ENCODE data around the gene SH3RF3.

Gene SH3RF3

DNA sequence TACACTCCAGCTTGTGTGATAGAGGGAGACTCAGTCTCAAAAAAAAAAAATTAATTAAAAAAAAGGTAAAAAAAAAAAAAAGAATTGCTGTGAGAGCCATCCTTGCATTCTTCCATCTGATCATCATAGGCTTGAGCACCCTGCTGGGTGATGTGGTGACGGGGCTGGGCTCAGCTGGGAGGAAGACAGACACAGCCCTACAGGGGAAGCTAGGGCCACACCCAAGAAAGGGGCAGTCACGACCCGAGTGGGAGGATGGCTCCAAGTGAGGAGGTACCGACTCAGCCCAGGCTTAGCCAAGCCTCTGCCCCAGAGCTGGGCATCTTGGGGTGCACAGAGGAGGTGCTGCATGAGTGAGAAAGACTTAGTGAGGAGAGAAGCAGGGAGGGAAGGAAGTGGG lies 165.5 kb downstream of the SH3RF3 start:
- TF ChIP-seq, protein P1, sequence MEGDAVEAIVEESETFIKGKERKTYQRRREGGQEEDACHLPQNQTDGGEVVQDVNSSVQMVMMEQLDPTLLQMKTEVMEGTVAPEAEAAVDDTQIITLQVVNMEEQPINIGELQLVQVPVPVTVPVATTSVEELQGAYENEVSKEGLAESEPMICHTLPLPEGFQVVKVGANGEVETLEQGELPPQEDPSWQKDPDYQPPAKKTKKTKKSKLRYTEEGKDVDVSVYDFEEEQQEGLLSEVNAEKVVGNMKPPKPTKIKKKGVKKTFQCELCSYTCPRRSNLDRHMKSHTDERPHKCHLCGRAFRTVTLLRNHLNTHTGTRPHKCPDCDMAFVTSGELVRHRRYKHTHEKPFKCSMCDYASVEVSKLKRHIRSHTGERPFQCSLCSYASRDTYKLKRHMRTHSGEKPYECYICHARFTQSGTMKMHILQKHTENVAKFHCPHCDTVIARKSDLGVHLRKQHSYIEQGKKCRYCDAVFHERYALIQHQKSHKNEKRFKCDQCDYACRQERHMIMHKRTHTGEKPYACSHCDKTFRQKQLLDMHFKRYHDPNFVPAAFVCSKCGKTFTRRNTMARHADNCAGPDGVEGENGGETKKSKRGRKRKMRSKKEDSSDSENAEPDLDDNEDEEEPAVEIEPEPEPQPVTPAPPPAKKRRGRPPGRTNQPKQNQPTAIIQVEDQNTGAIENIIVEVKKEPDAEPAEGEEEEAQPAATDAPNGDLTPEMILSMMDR (conservative IDR thresholded peaks at IDR 0.05; ENCODE audit: low read depth, low read length) = no peak
- no peak for DNase-seq (ENCODE audit: low read depth)
- no peak overlapping the region for H3K4me3 ChIP-seq (ENCODE audit: low read depth, low read length)

DNA sequence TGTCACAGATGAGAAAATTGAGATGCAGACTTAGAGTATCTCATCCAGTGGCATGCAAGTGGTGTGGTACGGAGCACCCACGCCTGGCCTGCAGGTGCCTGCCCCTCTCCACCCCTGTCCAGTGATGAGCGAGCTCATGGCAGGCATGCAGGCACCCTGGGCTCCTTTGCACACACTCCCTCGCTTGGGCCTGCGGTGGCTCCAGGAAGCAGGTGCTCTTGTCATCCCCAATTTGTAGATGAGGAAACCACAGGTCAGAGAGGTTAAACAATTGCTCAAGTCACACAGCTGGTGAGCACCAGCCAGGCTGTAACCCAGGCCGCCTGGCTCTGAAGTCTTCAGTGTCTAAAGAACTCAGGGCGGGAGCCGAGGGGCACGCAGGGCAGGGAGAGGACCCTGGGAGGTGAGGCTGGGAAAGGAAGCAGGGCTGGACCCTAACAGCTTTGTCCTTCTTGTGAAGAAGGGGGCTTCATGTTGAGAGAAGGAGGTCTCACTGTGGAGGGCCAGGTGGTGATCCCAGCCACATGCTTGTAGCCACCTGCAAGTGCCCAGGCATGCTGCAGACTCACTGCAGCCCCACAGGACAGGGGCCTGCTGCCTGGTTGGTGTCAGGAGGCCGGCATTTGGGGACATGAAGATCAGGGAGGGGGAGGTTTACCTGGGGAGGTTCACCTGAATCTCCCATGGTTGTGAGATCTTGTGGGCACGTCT lies 166.2 kb downstream of the SH3RF3 start:
- TF ChIP-seq, protein P1 (conservative IDR thresholded peaks at IDR 0.05; ENCODE audit: low read depth, low read length) = no peak
- no peak for DNase-seq (ENCODE audit: low read depth)
- H3K4me3 ChIP-seq (ENCODE audit: low read depth, low read length) = no peak overlapping the region

DNA sequence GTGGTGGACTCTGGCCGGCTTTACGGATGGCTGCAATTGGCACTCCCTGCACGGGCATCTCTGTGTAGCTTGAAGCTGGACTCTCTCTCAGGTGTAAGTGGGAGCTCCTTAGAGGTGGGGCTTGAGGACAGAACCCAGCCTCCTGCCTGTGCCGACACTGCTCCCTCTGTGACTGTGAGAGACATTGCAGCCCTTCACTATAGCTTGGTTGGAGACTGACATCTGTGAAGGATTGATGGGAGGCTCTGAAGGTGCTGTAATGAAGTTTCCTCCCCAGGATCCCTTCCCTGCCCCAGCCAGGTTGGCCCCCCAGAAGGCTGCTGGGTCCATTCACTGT lies 166.7 kb downstream of the SH3RF3 start:
- no peak overlapping the region for H3K4me3 ChIP-seq (ENCODE audit: low read depth, low read length)
- TF ChIP-seq, protein P1 (conservative IDR thresholded peaks at IDR 0.05; ENCODE audit: low read depth, low read length) = no peak
- no peak for DNase-seq (ENCODE audit: low read depth)

DNA sequence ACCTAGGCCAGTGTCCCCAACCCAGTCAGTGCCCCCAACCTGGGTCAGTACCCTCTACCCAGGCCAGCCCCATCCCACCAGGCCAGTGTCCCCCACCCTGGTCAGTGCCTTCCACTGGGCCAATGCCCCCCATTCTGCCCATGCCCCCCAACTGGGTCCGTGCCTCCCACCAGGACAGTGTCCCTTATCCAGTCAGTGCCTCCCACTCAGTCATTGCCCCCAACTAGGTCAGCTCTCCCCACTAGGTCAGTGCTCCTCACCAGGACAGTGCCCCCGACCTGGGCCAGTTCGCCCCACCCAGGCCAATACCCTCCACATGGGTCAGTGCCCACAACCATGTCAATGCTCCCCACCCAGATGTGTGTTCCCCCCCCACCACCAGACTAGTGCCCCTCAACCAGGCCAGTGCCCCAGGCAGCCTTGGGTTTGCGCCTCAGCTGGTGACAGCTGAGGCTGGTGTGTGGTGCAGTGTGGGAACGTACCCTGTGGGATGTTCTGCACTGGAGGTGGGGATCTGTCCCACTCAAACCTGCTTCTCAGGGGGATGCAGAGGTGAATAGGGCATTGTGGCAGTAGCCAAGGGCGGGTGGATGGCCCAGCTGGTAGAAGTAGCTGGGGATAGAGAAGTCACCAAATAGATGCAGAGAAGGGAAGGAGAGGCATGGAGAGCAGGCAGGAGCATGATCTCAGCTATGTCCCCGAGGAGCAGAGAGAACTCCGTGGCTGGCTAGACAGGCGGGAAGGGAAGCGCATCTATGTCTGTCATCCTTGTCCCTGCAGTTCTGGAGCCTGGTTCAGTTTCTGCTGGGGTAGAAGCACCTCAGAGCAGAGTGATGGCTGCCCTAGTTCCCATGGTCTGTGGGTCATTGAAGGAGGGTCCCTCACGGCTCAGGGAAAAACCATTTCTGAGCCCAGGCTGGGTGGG lies 168.8 kb downstream of the SH3RF3 start:
- TF ChIP-seq, protein P1 (conservative IDR thresholded peaks at IDR 0.05; ENCODE audit: low read depth, low read length) = no peak
- DNase-seq (ENCODE audit: low read depth) = no peak
- no peak overlapping the region for H3K4me3 ChIP-seq (ENCODE audit: low read depth, low read length)

DNA sequence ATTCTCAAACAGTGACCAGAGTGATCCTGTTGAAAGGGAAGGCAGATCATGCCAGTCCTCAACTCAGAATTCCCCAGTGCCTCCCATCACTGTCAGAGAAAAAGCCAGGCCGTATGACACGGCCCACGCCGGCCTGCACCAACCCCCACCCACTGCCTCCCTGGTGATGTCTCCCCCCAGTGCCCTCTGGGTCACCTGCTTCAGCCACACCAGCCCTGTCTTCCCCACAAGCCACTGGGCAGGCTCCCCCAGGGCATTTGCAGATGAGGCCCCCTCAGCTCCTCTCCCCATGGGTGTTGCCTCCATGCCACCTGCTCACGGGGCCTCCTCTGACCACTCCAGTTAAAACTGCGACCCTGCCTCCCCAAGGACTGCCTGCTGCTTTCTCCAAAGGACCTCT lies 169.8 kb downstream of the SH3RF3 start:
- TF ChIP-seq, protein P1 (conservative IDR thresholded peaks at IDR 0.05; ENCODE audit: low read depth, low read length) = no peak
- H3K4me3 ChIP-seq (ENCODE audit: low read depth, low read length) = no peak overlapping the region
- DNase-seq (ENCODE audit: low read depth) = no peak

DNA sequence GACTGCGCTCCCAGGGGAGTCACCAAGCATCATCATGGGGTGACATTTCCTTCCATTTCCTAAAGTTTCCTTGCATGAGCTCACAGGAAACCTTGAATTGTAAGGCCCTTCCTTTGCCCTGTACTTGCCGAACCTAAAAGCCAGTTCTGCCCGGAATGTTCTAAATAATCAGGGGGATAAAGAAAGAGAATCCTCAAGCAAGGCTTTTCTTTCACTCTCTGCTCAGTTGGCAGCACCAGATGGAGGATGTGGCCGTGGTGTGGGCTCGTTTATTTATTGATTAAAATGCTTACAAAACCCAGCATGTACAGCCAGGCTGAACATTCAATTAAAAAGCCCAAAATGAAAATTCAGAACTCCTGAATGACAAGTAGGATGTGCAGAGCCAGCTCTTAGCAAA lies 170.5 kb downstream of the SH3RF3 start:
- no peak for DNase-seq (ENCODE audit: low read depth)
- TF ChIP-seq, protein P1 (conservative IDR thresholded peaks at IDR 0.05; ENCODE audit: low read depth, low read length) = no peak

More for the DNA sequence above, 170.5 kb downstream of the SH3RF3 start:
- H3K4me3 ChIP-seq (ENCODE audit: low read depth, low read length) = no peak overlapping the region
